ENCODE data around the gene MMP1. TPM values are rescaled to one million over a fixed set of nuclear protein-coding genes. Genes with fewer than 3 reads are reported as not detected.
A peak's percentile ranks its signal among the peaks of the same experiment; 100 is the strongest.

MMP1 gene
- total RNA-seq, 4 donors from 2014 or later: not detected

DNA sequence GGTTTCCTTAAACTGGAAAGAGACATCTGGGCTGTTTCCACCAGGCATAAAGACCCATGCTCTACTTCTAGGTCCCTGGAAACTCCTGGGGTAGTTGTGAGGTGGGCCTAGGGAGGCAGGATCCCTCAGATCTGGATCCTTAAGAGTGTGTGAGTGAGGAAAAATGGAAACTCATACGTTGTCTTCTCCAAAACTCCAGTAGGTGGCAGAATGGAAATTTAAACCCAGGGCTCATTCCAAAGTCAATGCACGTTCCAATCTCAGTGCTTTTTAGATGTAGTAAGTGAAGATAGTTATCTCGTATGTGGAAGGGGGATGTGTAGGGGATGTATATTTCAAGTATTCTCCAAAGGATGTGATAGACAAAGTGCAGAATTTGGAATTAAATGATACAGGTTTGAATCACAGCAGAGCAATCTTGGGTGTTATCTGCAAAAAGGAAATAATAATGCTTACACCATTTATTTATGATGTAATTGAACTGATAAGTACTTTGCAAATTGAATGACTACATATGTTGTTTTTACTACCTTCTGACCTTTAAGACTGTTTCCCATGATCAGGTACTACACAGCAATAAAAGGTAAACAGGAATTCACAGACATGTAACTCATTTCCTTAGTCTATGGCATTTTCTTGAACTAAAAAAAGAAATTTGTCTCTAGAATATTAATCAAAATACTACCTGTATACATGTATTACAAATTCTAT, 13.1 kb upstream of the MMP1 start:
- in situ Hi-C loops (cut with MboI; ENCODE audit: low sequenced_read_pairs in 4 of 4) (no loop called here), intact Hi-C loops (cut with DNase I; ENCODE audit: low total_unique reads) (no loop called here)
- H3K27me3 ChIP-seq: no peaks in the 10 kb centered on the region
- no peak overlapping the region for H3K4me3 ChIP-seq
- DNase-seq (no peak), ATAC-seq (no peak)
- TF ChIP-seq, protein P1, sequence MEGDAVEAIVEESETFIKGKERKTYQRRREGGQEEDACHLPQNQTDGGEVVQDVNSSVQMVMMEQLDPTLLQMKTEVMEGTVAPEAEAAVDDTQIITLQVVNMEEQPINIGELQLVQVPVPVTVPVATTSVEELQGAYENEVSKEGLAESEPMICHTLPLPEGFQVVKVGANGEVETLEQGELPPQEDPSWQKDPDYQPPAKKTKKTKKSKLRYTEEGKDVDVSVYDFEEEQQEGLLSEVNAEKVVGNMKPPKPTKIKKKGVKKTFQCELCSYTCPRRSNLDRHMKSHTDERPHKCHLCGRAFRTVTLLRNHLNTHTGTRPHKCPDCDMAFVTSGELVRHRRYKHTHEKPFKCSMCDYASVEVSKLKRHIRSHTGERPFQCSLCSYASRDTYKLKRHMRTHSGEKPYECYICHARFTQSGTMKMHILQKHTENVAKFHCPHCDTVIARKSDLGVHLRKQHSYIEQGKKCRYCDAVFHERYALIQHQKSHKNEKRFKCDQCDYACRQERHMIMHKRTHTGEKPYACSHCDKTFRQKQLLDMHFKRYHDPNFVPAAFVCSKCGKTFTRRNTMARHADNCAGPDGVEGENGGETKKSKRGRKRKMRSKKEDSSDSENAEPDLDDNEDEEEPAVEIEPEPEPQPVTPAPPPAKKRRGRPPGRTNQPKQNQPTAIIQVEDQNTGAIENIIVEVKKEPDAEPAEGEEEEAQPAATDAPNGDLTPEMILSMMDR (IDR thresholded peaks at IDR 0.05 in 4 of 5, conservative IDR thresholded peaks at IDR 0.05 in 1 of 5): no peak
- TF ChIP-seq POLR2A (IDR thresholded peaks at IDR 0.05): no peak
- H3K4me1 ChIP-seq: no peaks in the 10 kb centered on the region
- H3K9me3 ChIP-seq: no peaks in the 10 kb centered on the region
- H3K27ac ChIP-seq: no peak overlapping the region
- H3K36me3 ChIP-seq: no peaks in the 10 kb centered on the region

DNA sequence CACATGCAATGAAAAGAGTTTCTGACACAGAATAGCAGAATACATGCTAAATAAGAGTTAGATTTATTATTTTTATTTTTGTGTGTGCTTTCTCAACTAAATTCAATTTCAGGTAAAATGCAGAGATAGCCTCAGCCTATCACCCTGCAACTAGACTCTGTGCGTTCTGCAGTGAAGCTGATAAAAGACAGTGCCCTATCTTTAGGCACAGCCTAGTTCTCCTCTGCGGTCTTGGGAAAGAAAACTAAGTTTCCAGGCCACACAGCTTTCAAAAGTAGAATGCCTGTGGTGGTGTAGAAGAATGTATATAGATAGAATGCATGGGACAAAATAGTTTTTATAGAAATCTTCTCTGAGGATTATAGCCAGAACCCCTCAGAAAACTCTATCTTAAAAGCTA, 12.0 kb upstream of the MMP1 start:
- Histone ChIP-seq H3K9me3 (no peaks in the 10 kb centered on the region), H3K4me1 (no peaks in the 10 kb centered on the region), H3K27me3 (no peaks in the 10 kb centered on the region), H3K36me3 (no peaks in the 10 kb centered on the region), H3K4me3 (no peak overlapping the region), H3K27ac (no peak overlapping the region)
- TF ChIP-seq, protein P1 (IDR thresholded peaks at IDR 0.05 in 4 of 5, conservative IDR thresholded peaks at IDR 0.05 in 1 of 5): no peak
- no peak for TF ChIP-seq POLR2A (IDR thresholded peaks at IDR 0.05)
- in situ Hi-C loops (cut with MboI; ENCODE audit: low sequenced_read_pairs in 4 of 4) (no loop called here), intact Hi-C loops (cut with DNase I; ENCODE audit: low total_unique reads) (no loop called here)
- no peak for DNase-seq
- ATAC-seq: no peak

- Histone ChIP-seq H3K27ac (no peak overlapping the region), H3K4me1 (no peaks in the 10 kb centered on the region), H3K36me3 (no peaks in the 10 kb centered on the region), H3K9me3 (no peaks in the 10 kb centered on the region), H3K27me3 (no peaks in the 10 kb centered on the region), H3K4me3 (no peak overlapping the region)
- no peak for DNase-seq
- intact Hi-C loops (cut with DNase I; ENCODE audit: low total_unique reads): no loop called here
- TF ChIP-seq POLR2A (IDR thresholded peaks at IDR 0.05): no peak
- ATAC-seq: no peak
- in situ Hi-C loops (cut with MboI; ENCODE audit: low sequenced_read_pairs in 4 of 4): no loop called here
These were observed 10.0 kb upstream of the MMP1 start for GRCh38 chr11:102807921-102808320.

- H3K27ac ChIP-seq: no peak overlapping the region
- H3K4me1 ChIP-seq: no peaks in the 10 kb centered on the region
- H3K27me3 ChIP-seq: no peaks in the 10 kb centered on the region
- in situ Hi-C loops (cut with MboI; ENCODE audit: low sequenced_read_pairs in 4 of 4) (no loop called here), intact Hi-C loops (cut with DNase I; ENCODE audit: low total_unique reads) (no loop called here)
- TF ChIP-seq, protein P1 (IDR thresholded peaks at IDR 0.05 in 4 of 5, conservative IDR thresholded peaks at IDR 0.05 in 1 of 5): no peak
- TF ChIP-seq POLR2A (IDR thresholded peaks at IDR 0.05): no peak
- no peak for ATAC-seq
- no peaks in the 10 kb centered on the region for H3K9me3 ChIP-seq
- H3K4me3 ChIP-seq: no peak overlapping the region
- no peaks in the 10 kb centered on the region for H3K36me3 ChIP-seq
- DNase-seq: no peak
These were observed 8.3 kb upstream of the MMP1 start for GRCh38 chr11:102806296-102806695.

DNA sequence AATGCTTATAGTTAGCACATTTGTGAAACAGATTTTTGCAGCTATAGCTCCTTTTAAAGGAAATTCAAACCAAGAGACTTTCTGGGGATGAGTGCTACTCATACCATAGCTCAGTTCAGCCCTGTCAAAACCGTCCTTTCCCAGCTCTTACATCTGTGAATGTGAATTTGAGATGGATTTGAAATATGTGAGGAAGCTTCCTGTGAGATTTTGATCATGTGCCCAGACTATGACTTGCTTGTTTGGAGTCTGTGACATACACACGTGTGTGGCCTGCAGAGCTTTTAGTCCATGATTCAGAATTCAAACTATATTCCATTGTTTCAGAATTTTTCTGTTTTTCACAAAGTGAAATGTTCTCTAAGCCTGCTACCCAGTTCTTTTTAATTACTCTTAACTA, 4.4 kb upstream of the MMP1 start:
- Histone ChIP-seq H3K4me1 (no peaks in the 10 kb centered on the region), H3K4me3 (no peak overlapping the region), H3K27me3 (no peaks in the 10 kb centered on the region), H3K36me3 (no peaks in the 10 kb centered on the region), H3K9me3 (no peaks in the 10 kb centered on the region), H3K27ac (no peak overlapping the region)
- in situ Hi-C loops (cut with MboI; ENCODE audit: low sequenced_read_pairs in 4 of 4) (no loop called here), intact Hi-C loops (cut with DNase I; ENCODE audit: low total_unique reads) (no loop called here)
- TF ChIP-seq, protein P1 (IDR thresholded peaks at IDR 0.05 in 4 of 5, conservative IDR thresholded peaks at IDR 0.05 in 1 of 5): no peak
- no peak for TF ChIP-seq POLR2A (IDR thresholded peaks at IDR 0.05)
- ATAC-seq: peak; percentile 51 to 85
- peak in 1 of 2 donors; percentile 11 for DNase-seq

Data from gastrocnemius medialis (tissue), 4 donors.